Endothelial cell of umbilical vein (primary cell): ENCODE data around the gene FOXD2.

Source experiments
- EZH2 ChIP-seq: IDR thresholded peaks from 2 replicates; pipeline ENCODE4 v1.6.1; 2012; ENCODE audit warnings: borderline replicate concordance, low read depth, mild to moderate bottlenecking, moderate library complexity, low read length, inconsistent platforms; ENCODE audit not compliant: severe bottlenecking
- FOS ChIP-seq: IDR thresholded peaks from 2 replicates; pipeline ENCODE4 v1.6.1; 2011; ENCODE audit warnings: mild to moderate bottlenecking, low read length, moderate library complexity, borderline replicate concordance; ENCODE audit not compliant: insufficient read depth
- GATA2 ChIP-seq: IDR thresholded peaks from 2 replicates; pipeline ENCODE4 v1.7.0; 2011; ENCODE audit warnings: low read depth, mild to moderate bottlenecking, moderate library complexity, mixed read lengths, low read length; ENCODE audit not compliant: insufficient read length, insufficient read depth
- JUN ChIP-seq: IDR thresholded peaks from 2 replicates; pipeline ENCODE4 v1.6.1; 2011; ENCODE audit warnings: borderline replicate concordance, low read depth; ENCODE audit not compliant: insufficient read length, insufficient read depth
- MYC ChIP-seq: IDR thresholded peaks from one replicate; pipeline ENCODE4 v1.6.1; 2011; ENCODE audit warnings: mild to moderate bottlenecking, low read depth, low read length
- POLR2A ChIP-seq: IDR thresholded peaks from 2 replicates; pipeline ENCODE4 v1.6.1; 2012; ENCODE audit warnings: low read depth, mild to moderate bottlenecking, control low read depth, low read length
- POLR2AphosphoS5 ChIP-seq: IDR thresholded peaks from 2 replicates; pipeline ENCODE4 v1.6.1; 2012; ENCODE audit warnings: low read depth, mild to moderate bottlenecking, control low read depth, low read length, moderate library complexity; ENCODE audit not compliant: insufficient read depth
- TF ChIP-seq, protein P1 (sequence below), 2 donors: IDR thresholded peaks; 1 replicate in 1 of 2; 2 replicates in 1 of 2; pipeline ENCODE4 v1.5.1; 2011; ENCODE audit warnings: low read length in 2 of 2, mild to moderate bottlenecking in 2 of 2, moderate library complexity in 2 of 2, control low read depth in 1 of 2, inconsistent platforms in 1 of 2, low read depth in 1 of 2; ENCODE audit not compliant: insufficient read depth in 1 of 2; ENCODE audit errors: extremely low read depth in 1 of 2

DNA sequence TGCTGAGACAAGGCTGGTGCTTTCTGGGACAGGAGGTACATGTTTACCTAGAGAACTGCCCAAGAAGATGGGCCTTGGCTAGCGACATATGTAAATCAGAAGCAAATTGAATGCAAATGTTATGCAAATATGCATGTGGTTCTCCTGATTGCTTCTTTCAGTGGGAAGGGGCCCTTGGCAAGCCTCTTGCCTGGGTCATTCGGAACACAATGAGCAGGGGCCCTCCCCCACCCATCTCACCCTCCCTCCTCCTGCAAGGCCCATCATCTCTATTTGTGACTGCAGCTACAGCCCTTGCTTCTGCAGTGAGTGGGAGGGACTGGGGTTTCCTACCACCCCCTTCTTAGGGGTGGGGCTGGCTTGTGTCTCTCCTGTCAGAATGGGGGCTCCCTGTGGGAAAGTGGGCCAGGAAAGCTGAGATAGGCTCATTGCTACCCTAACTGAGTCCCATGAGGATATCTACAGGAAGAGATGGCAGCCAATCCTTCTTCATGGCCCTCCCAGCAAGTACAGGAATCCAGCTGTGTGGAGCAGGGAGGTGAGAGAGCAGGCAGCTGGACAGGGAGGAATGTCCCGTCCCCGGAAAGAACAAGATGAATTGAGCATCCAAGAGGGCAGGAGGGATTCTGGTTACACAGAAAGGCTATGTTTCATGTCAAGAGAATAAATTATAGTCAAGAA, 31.0 kb downstream of the FOXD2 start:
- TF ChIP-seq, protein P1, sequence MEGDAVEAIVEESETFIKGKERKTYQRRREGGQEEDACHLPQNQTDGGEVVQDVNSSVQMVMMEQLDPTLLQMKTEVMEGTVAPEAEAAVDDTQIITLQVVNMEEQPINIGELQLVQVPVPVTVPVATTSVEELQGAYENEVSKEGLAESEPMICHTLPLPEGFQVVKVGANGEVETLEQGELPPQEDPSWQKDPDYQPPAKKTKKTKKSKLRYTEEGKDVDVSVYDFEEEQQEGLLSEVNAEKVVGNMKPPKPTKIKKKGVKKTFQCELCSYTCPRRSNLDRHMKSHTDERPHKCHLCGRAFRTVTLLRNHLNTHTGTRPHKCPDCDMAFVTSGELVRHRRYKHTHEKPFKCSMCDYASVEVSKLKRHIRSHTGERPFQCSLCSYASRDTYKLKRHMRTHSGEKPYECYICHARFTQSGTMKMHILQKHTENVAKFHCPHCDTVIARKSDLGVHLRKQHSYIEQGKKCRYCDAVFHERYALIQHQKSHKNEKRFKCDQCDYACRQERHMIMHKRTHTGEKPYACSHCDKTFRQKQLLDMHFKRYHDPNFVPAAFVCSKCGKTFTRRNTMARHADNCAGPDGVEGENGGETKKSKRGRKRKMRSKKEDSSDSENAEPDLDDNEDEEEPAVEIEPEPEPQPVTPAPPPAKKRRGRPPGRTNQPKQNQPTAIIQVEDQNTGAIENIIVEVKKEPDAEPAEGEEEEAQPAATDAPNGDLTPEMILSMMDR (IDR thresholded peaks at IDR 0.05; ENCODE audit: extremely low read depth in 1 of 2, insufficient read depth in 1 of 2, low read depth in 1 of 2, low read length in 2 of 2): no peak
- TF ChIP-seq JUN (no peak), POLR2A (no peak), POLR2AphosphoS5 (no peak), MYC (no peak), EZH2 (no peak), GATA2 (no peak), FOS (no peak)
